DMS153 treated with DMSO at 0.1 percent for 48 hours (cell line): ENCODE measurements around the gene OR2T29.
"Not testable (repeated sequence)": the region's sequence is repeated elsewhere in the genome, so short reads cannot be mapped to it uniquely, and the experiment has no call there.

Source experiments
- DNase-seq: peaks from one replicate; lab custom pipeline; 2025; ENCODE audit not compliant: unreplicated experiment; lab: John Stamatoyannopoulos, UW

OR2T29 gene, protein sequence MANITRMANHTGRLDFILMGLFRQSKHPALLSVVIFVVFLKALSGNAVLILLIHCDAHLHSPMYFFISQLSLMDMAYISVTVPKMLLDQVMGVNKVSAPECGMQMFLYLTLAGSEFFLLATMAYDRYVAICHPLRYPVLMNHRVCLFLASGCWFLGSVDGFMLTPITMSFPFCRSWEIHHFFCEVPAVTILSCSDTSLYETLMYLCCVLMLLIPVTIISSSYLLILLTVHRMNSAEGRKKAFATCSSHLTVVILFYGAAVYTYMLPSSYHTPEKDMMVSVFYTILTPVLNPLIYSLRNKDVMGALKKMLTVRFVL

DNA sequence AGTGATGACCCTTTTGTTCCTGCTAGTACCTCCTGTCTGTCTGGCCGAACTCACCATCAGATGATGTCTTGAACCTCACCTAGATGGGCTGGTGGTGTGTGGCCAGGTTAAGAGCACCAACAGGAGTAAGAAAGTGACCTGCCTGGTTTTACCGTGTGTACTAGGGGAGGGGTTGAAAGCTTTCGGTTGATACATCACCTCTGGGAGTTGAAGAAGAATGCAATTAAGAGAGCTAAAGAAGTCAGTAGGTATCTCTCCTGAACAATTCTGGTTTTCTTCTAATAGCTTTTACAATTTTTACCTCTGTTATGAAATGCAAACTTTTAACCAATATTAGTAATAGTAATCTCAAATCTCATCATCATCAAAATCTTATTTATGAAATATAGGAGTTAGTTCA is at the start of gene OR2T29:
Gene OR2T29, minus strand, starts transcription at position 101 of the 400 bp plus-strand sequence. CDS start 3,281 bp downstream, outside the sequence.
- not testable (repeated sequence) for DNase-seq

GRCh38 chr1:248611883-248612414 is 49.4 kb upstream of the OR2T29 start:
- no peak for DNase-seq

DNA sequence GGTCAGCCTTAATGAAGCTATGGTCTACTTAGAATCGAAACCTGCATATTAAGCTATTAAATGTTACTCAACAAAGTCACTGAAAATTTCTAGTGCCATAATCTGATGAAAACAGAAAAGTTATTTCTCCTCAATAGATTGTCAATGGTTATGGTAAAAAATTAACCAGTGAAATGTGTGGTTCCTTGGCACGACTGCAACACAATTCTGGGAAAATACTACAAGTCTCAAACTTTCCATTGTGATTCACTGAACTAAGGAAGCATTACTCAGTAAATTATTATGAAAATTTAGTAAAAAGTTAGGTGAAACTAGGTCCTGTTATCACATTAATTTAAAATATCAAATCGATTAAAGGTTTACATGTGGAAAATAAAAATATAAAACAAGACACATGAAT is 47.7 kb upstream of the OR2T29 start:
- no peak for DNase-seq

GRCh38 chr1:248599396-248599795 is 36.8 kb upstream of the OR2T29 start:
- DNase-seq: no peak

DNA sequence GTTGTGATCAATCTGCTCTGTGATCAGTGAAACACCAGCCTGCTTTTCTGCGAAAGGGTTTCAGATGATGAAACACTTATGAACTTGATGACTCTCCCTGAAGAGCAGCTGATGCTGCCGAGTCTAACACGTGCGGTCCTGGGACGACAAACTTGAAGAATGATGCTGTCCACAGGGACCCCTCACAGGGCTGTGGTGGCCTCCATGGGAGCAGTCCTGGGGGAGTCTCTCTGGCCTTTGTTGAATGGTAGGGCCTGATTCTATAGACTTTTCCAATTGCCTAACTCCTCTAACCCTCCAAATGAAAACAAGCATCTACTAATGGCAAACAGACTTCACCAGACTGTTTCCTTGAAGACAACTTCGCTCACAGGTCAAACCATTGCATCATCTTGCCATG is 35.0 kb upstream of the OR2T29 start, which contains the start of gene OR2T10:
Gene OR2T10, minus strand, starts transcription at position 112 of the 400 bp plus-strand sequence. CDS start 3,932 bp downstream, outside the sequence.
- DNase-seq: no peak

- peak; percentile 8 for DNase-seq
Observed at GRCh38 chr1:248596615-248597014, 34.0 kb upstream of the OR2T29 start.

GRCh38 chr1:248593226-248593625 is 30.7 kb upstream of the OR2T29 start:
- no peak for DNase-seq

- DNase-seq: no peak
Observed at GRCh38 chr1:248592655-248593054, 30.1 kb upstream of the OR2T29 start.

DNA sequence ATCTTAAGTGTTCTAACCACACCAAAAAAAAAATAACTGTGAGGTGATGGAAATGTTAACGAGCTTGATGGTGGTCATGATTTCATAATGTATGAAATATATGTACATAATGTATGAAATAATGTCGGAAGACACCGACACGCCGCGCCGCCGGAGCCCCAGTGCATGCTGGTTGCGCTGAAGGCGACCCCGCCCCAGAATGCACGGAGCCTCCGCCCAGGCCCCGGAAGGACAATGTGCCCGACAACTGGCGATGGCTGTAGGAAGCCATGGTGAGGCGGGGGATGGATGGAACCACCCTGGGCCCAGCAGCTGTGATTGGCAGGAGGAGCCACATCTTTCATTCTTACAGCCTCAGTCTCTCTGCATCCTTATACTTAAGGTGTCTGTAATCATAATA is 27.5 kb upstream of the OR2T29 start:
- no peak for DNase-seq

- no peak for DNase-seq
Observed at GRCh38 chr1:248589334-248589733, 26.8 kb upstream of the OR2T29 start.

DNA sequence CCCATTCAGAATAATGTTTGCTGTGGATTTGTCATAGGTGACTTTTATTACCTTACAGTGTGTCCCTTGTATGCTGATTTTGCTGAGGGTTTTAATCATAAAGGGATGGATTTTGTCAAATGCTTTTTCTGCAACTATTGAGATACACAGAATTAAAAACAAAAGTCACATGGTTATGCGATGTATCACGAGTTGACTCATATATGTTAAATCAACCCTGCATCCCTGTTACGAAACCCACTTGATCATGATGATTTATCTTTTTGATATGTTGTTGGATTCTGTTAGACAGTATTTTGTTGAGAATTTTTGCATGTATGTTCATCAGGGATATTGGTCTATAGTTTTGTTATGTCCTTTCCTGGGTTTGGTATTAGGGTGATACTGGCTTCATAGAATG is 22.7 kb upstream of the OR2T29 start:
- DNase-seq: no peak

DNA sequence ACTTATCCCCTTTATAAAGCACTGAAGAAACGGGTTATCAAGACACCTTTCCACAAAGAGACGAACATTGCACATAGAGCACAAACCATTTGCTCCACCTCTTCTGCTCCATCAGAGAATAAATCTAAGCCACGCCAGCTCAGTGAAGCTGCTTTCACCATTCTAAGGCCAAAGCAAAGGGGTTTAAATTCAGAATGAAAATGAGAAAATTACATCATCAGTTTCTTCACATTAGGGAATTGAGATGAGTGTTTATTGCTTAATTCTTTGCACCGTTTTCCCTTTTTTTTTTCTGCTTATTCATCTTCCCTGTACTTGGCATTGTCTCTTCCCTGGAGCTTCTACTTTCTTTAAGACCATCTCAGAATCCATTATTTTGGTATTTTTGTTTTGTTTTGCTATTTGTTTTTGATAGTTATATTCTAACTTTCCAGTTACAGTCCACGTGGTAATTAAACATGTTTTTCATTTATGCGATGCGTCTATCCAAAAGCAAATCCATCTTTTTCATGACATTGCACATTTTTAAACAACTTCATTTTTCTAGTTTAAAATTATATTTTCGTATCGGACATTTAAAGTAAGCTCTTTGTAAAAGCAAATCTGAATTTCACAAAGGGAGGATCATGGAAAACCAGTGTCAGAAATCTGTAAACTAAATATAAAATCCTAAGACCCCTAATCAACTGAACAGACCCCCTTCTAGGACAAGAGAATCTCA is 13.8 kb upstream of the OR2T29 start:
- no peak for DNase-seq

DNA sequence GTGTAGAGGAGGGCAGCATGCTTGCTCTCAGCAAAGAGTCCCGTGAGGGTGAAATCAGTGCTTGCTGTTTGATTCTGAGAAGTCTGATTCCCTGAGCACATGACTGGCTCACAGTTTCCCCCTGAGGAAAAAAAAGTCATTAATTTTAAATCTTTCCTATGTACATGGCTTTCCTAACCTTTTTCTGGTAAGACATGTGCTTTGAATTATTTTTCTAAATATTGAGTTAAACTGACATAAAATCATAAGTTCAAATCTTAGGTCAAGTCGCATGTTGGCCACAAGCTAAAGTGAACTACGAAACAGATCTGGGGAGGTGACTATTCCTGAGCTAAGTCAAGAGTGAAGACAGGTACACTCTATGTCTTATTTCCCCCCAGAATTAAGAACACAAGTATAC is 12.1 kb upstream of the OR2T29 start, which contains the start of gene OR2T34:
Gene OR2T34, minus strand, starts transcription at position 101 of the 400 bp plus-strand sequence. Its CDS starts 0 bp downstream, at position 101.
- DNase-seq: not testable (repeated sequence)

GRCh38 chr1:248573856-248574255 is 11.3 kb upstream of the OR2T29 start:
- DNase-seq: not testable (repeated sequence)

GRCh38 chr1:248572049-248572448 is 9.5 kb upstream of the OR2T29 start:
- not testable (repeated sequence) for DNase-seq

DNA sequence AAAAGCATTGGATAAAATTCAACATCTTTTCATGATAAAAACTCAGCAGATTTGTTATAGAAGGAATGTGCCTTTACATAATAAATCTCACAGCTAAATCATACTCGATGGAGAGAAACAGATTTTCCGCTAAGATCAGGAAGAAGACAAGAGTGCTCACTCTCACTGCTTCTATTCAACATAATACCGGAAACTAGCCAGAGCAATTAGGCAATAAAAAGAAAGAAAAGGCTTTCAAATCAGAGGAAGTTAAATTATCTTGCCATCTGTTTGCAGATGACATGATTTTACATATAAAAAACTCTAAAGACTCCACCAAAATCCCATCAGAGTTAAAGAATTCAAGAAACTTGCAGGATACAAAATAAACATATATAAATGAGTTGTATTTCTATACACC is 8.2 kb upstream of the OR2T29 start:
- DNase-seq: peak; percentile 6

DNA sequence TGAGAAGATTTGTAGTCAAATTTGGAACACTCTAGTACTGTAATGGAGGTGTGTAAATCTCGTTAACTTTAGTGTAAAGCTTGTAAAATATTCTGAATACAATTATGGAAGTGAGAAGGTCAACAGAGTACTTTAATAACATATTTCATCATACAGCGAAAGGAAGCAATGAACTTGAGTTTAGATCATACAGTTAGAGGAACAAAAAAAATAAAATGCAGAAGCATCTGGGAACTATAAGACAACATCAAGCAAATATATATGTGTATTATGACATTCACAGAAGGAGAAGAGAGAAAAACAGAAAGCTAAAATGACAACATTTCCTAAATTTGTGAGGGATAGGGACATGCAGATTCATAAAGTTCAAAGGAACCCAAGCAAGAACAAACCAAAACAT is 6.5 kb upstream of the OR2T29 start:
- not testable (repeated sequence) for DNase-seq

GRCh38 chr1:248565530-248566373 is 3.2 kb upstream of the OR2T29 start:
- DNase-seq: not testable (repeated sequence)

- DNase-seq: not testable (repeated sequence)
Observed at GRCh38 chr1:248551027-248551426, 11.5 kb downstream of the OR2T29 start.

DNA sequence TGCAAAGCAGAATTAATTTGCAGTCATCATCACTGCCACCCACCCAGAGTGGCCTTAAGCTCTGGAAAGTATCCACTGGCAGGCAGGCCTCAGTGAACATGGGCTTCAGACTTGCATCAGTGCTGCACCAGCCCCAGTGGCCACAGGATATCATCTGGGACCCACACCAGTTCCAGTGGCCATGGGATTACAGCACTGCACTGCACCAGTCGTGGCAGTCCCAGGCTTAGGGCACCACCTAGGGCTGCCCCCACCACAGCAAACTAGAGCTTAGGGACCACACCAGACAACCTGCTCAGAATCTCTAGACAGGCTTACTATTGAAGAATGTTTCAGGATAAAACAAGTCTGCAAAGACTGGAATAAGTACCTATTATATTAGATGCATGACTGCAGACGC is 15.2 kb downstream of the OR2T29 start:
- DNase-seq: not testable (repeated sequence)

DNA sequence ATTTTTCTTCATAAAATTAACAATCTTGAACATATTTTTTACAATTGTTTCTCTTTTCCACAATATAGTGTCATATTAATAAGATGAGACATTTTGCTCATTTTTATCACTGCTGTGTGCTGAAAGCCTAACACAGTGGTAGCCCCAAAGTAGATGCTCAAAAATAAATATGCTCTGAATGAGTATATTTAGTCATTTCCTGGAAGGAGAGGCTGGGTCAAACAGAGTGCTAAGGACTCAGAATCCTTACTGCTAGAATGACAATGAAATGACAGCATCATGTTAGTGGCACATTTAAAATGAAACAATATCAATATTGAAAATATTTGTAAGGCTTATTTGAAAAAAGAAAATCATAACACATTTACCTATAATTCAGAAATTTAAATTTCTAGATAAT is 25.1 kb downstream of the OR2T29 start:
- not testable (repeated sequence) for DNase-seq
